ENCODE measurements around the gene CRHR2.

The CRHR2 gene

DNA sequence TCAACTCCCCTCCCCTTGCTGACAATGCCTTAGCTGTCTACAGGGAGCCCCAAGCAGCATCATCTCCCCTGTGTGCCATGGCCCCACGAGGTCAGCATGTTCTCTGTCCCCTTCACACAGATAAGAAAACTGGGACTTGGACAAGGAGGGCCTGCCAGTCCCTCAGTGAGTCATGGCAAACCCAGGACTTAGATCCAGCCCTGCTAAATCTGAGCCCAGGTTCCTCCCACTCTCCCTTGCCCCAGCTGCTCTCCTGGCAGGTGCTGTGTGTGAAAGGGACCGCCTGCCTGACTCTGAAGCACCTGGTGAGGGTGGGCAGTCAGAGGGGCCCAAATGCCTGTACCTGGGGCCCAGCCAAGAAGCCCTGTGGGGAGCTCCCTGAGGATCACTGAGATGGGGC is 7.4 kb downstream of the CRHR2 start:
- no peak for DNase-seq

- DNase-seq = no peak
Measured at GRCh38 chr7:30674420-30674819, 7.8 kb downstream of the CRHR2 start.

GRCh38 chr7:30671793-30672465 is 10.3 kb downstream of the CRHR2 start:
- no peak for DNase-seq

- no peak for DNase-seq
Measured at GRCh38 chr7:30668102-30668501, 14.2 kb downstream of the CRHR2 start.

- no peak for DNase-seq
Measured at GRCh38 chr7:30667172-30667571, 15.1 kb downstream of the CRHR2 start.

DNA sequence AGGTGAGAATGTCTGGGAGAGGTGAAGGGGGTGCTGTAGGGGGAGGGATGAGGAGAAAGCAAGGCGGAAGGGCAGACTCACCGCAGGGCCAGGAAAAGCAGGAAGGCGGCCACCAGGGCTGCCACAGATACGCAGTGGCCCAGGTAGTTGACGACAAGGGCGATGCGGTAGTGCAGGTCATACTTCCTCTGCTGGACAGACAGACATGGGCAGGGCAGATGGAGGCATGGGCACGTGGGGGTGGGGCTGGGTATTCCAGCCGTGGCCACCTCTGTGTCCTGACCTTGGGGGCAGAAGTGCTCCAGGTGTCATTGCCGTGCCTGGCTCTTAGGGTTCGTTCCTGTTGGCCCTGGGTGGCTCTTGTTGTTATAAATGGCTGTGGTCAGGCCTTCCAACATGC is 16.8 kb downstream of the CRHR2 start:
- no peak for DNase-seq

GRCh38 chr7:30665043-30665442 is 17.2 kb downstream of the CRHR2 start:
- DNase-seq = no peak

DNA sequence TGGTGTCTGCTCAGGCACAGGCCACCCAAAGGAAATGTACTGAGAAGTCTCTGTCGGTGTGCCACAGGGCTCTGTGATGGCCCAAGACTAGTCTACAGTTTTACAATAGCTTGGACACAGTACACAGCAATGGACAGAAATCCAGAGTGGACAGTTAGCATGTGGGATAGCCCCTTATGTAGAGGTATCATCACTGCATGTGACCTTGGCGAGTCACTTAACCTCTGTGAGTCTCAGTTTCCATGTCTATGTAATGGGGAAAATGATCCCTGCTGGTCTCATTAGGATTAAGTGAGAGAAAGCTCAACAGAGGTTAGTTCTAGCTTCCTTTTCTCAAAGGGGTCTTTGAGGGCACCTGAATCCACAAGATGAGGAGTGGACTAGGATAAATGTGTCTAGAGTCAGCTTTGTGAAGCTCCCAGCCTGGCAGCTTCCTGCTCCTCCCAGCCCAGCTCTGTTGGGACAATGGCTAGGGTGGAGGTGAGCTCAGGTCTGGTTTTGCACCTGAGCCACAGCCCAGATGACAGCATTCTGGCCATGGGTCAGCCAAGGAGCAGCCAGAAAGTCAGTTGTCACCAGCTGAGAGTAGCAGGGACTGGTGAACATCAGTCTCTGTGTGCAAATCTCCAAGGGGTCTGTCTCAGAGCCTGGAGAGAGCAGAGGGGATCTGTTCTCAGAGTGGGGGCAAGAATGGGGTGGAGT is 17.9 kb downstream of the CRHR2 start:
- DNase-seq = no peak

DNA sequence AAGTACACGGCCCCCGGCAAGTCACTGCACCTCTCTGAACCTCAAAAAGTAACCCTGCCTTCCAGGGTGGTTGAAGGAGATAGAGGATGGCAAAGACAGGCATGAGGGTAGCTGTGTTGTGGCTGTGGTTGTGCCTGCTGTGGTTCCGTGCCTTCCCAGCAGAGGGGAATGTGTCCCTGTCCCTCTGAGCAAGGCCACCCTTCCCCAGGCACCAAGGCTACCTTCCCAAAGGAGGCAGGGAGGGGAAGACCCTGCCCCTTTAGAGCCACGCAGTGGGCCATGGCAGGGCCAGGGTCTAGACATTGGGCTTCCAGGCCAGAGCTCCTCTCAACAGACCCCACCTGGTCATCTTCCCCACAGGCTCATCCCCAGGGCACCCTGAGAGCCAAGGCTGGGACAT is 18.8 kb downstream of the CRHR2 start:
- DNase-seq = no peak

DNA sequence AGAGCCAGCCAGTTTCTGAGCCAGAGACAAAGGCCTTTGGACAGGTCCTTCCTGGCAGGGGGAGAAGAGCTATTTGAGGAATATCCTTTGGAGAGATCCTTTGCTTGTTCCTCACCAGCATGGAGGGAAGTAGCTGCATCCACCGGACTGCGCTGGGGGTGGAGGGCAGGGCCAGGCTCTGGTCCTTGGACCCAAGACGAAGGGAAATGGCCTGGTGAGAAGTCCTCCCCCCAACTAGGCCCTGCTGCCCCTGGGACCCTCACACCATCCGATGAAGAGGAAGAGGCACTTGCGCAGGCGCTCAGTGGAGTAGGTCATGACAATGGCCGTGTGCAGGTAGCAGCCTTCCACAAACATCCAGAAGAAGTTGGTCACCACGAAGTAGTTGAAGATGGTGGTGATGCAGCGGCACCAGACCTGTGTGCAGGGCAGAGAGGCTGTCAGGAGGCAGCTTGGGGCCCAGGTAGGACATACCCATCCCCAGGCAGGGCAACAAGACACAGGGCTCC is 19.8 kb downstream of the CRHR2 start:
- no peak for DNase-seq

DNA sequence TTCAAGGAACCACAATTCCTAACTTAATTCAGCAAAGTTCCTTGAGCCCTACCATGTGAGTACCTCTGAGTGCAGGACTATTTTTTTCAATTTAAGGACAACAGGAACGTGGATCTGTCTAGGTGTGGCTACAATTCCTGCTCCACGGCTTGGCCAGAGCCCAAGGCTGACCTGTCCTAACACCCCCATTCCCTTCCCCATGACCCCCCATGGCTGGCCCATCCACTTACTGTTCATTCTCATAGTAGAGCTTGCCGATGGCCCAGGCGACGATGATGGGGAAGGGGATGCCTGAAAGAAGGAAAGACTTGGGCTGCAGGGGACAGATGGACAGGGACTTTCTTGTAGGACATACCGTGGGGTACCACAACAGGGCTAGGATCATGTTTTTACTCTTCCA is 20.3 kb downstream of the CRHR2 start:
- no peak for DNase-seq

DNA sequence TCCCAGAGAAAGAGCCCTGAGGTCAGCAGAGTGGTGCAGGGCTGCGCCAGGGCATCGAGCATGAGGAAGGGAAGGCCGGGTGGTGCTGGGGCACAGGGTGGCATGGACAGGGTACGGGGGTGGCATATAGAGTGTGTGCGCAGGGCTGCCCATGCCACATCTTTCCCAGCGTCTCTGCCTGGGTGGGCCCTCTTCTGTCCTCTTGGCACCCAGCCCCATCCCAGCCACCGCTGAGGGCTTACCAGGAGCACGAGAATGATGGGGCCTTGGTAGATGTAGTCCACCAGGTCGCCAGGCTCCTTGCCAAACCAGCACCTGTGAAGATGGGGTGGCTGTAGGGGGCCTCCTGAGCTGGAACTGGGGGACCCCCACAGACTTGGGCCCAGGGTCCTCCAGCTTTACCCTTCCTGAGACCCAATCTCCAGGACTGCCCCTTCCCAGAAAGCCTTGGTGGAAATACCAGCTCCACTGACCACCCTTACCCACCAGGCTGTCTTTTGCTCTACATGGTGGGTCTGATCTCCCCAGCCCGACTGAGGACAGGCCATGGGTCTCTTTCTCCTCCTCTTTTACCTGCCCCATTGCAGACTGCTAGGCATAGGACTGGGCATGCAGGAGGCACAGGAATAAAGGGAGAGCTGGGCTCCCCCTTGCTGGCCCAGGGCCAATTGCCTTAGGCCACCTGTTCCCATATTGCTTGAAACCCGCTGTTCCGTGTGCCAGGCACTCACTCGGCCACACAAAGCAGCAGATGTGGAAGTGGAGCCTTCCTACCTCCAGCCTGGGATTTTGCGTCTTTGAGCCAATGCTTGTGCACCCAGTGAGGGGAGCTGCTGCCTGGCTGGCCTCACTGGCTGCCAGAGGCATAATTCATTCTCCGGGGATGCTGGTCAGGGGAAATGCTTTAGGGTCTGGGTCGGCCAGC is 21.7 kb downstream of the CRHR2 start:
- DNase-seq = no peak

DNA sequence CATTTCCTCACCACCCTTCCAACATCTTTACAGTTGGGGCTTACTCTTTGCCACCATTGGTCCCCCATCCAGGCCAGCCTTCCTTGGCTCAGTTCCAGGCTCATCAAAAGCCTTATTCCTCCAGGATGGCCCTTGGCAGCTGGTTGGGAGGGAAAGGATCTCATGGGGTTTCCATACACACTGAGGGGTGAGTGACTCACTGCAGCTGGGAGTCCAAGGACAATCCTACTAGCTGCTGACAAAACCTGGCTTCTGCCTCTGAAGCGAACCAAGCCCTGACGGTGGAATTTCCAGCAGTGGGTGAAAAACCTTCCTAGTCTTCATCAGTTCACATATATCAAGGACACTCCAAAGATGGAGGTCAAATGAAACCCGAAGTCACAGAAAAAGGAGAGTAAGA is 22.9 kb downstream of the CRHR2 start:
- DNase-seq = no peak

- no peak for DNase-seq
Measured at GRCh38 chr7:30658479-30659074, 23.7 kb downstream of the CRHR2 start.

GRCh38 chr7:30657131-30657530 is 25.1 kb downstream of the CRHR2 start:
- DNase-seq = no peak

- DNase-seq = no peak
Measured at GRCh38 chr7:30656006-30656957, 26.0 kb downstream of the CRHR2 start.

DNA sequence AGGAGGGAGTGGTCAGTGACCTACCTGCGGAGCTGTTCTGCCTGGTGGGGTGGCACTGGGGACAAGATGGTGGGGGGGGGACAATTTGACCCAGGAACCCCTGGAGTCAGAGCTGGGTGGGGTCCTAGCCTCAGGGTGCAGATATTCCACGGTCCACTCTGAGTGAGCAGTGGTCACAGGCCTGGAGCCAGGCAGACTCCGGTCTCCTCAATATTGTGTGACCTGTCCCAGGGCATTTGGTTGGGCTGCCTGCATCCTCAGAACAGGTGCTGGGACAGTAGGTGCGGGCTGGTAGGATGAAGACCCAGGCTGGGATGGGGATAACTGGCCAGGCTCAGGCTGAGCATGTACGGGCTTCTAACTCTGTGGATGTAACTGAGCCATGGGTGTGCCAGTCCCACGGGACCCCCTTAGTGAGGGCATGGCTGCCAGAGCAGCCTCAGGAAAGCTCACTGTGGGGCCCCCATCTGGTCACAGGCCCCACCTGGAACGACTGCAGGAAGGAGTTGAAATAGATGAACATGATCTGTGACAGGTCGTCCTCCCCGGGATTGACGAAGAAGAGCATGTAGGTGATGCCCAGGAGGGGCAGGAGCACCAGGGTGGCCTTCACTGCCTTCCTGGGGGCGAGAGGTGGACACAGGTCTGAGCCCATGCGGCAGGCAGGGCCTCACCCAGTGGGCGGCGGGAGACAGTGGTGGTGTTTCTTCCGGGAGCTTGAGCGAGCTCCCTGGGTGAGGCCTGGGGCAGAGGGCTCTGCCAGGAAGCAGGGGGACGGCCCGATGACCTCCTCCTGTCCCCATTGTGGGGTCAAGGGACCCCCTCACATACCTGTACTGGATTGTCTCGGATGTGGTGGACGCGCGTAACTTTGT is 26.9 kb downstream of the CRHR2 start:
- no peak for DNase-seq

- no peak for DNase-seq
Measured at GRCh38 chr7:30654296-30655090, 27.8 kb downstream of the CRHR2 start.

DNA sequence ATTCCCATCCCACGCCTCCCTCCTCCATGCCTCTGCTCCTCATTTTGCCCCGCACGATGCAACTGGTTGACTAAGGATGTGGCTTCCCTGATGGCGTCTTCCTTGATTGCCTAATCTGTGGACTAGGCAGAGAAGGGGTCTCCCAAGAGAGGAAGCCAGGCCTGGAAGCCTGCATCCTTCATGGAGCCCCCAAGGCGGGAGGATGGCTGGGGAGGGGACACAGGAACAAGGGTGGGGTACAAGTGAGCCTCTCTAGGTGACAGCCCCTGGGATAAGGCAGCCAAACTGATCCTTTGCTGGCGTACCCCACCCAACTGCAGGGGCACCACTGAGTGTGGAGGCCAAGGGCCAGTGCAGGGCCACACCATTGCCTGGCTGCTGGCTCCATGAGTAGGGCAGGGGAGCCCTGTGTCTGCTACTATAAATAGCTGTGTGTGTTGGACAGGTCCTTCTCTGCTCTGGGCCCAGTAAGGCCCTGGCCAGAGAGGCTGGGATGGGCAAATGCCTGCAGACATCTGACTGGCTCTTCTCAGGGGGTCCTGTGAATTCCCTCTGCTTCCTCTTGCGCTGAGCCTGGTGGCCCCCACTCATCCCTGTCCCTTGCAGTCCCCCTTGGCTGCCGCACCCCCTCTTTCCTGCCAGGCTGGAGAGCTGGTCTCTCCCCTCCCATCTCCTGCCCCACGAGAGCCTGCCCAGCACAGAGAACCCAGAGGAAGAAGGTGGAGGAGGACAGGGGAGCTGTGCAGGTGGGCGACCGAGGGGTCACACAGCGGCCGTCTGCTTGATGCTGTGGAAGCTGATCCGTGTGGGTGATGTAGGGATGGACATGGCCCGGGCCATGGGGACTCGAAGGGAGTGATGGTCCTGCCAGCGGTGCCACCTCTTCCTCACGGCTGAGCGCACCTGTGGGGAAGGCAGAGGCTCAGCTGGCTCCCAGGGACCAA is 29.3 kb downstream of the CRHR2 start:
- DNase-seq = no peak

All from NK-92 treated with Interleukin-12 subunit alpha and Interleukin-12 subunit beta, amount 100 ng/mL, for 24 hours (cell line).